ENCODE measurements around the gene PPFIA4. TPM values are rescaled to one million over a fixed set of nuclear protein-coding genes. Genes with fewer than 3 reads are reported as not detected.

PPFIA4 gene
- total and polyA plus RNA-seq, 9 of the 15 experiments (the other 6 are each of a cell fraction or from before 2014, with no cell fraction given) = 0.07 to 12.0 (median 0.70) TPM

- Histone ChIP-seq H3K27me3 (ENCODE audit: control insufficient read depth in 2 of 2, insufficient read depth in 2 of 2, low read length in 2 of 2) (peaks cover 3 to 61% of the 10 kb centered on the region in 2 experiments; a peak in 3 of 5 replicates), H3K9ac (ENCODE audit: insufficient read depth in 1 of 2, low read depth in 2 of 2, low read length in 2 of 2) (0 out of 4 replicates have a peak overlapping the region, but pooled peaks of 1 of the 2 experiments have one; percentile 2), H3K4me3 (no peak overlapping the region), H3K36me3 (ENCODE audit: control insufficient read depth, insufficient read depth, low read length) (no peaks in the 10 kb centered on the region), H3K27ac (ENCODE audit: extremely low read depth, low read depth, low read length) (no peak overlapping the region), H2AFZ (ENCODE audit: low read depth, low read length) (no peak overlapping the region), H3K9me3 (replicated peaks; ENCODE audit: control insufficient read depth, insufficient read depth, low read depth, low read length) (no peaks in the 10 kb centered on the region), H3K9me1 (ENCODE audit: control insufficient read depth, insufficient read depth, low read length) (no peaks in the 10 kb centered on the region), H3K4me1 (replicated peaks in 1 of 2; ENCODE audit: control insufficient read depth in 2 of 2, insufficient read depth in 2 of 2, low read length in 2 of 2) (peaks cover 0 to 5% of the 10 kb centered on the region in 2 experiments; a peak in 1 of 5 replicates), H3K79me2 (ENCODE audit: control insufficient read depth, insufficient read depth, low read length) (no peaks in the 10 kb centered on the region), H3K4me2 (ENCODE audit: insufficient read depth, low read length) (no peak overlapping the region), H4K20me1 (replicated peaks; ENCODE audit: control insufficient read depth, insufficient read depth, low read length) (peaks cover 11% of the 10 kb centered on the region)
- DNase-seq (ENCODE audit: extremely low read depth in 1 of 4, low spot score in 3 of 4) = no peak
- 0% methylated on average over 11 of the region's 11 CpGs for WGBS (ENCODE audit: insufficient coverage, low coverage, missing lambda C conversion rate)
- FAIRE-seq = no peak
- ChIA-PET POLR2A (interaction anchor here (0.5 to 0.7 kb wide), 3 partner anchors 12 to 372 kb away, joined by 3 to 4 read pairs (median 3); no protein-coding TSS in a partner anchor), CTCF (ENCODE audit: low intra/inter-chr PET ratio) (no interaction called here)
- ATAC-seq = no peak
- intact Hi-C loops (cut with micrococcal nuclease) = no loop called here
- BruUV-seq (replicated peaks) = no TSS peak
- in situ Hi-C loops (cut with MboI) = no loop called here
- TF ChIP-seq, protein P1, sequence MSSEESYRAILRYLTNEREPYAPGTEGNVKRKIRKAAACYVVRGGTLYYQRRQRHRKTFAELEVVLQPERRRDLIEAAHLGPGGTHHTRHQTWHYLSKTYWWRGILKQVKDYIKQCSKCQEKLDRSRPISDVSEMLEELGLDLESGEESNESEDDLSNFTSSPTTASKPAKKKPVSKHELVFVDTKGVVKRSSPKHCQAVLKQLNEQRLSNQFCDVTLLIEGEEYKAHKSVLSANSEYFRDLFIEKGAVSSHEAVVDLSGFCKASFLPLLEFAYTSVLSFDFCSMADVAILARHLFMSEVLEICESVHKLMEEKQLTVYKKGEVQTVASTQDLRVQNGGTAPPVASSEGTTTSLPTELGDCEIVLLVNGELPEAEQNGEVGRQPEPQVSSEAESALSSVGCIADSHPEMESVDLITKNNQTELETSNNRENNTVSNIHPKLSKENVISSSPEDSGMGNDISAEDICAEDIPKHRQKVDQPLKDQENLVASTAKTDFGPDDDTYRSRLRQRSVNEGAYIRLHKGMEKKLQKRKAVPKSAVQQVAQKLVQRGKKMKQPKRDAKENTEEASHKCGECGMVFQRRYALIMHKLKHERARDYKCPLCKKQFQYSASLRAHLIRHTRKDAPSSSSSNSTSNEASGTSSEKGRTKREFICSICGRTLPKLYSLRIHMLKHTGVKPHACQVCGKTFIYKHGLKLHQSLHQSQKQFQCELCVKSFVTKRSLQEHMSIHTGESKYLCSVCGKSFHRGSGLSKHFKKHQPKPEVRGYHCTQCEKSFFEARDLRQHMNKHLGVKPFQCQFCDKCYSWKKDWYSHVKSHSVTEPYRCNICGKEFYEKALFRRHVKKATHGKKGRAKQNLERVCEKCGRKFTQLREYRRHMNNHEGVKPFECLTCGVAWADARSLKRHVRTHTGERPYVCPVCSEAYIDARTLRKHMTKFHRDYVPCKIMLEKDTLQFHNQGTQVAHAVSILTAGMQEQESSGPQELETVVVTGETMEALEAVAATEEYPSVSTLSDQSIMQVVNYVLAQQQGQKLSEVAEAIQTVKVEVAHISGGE (CRISPR knock-in tag; IDR thresholded peaks at IDR 0.05) = 0 out of 6 replicates have a peak, but pooled peaks of 1 of the 3 experiments have one; percentile 39
- TF ChIP-seq CBFA2T3 (IDR thresholded peaks at IDR 0.05) (no peak), SMC3 (conservative IDR thresholded peaks at IDR 0.05; ENCODE audit: insufficient read depth, low read depth, low read length) (no peak), XRCC4 (IDR thresholded peaks at IDR 0.05; ENCODE audit: extremely low read depth, insufficient read depth, insufficient read length) (no peak), GABPA (tag; conservative IDR thresholded peaks at IDR 0.05; ENCODE audit: low read depth) (peak; percentile 66), ZKSCAN1 (IDR thresholded peaks at IDR 0.05; ENCODE audit: low read depth, low read length) (no peak), ZNF354B (CRISPR knock-in tag; IDR thresholded peaks at IDR 0.05) (no peak), DIDO1 (tag; IDR thresholded peaks at IDR 0.05; ENCODE audit: low read depth) (no peak)
- TF ChIP-seq, protein P2, sequence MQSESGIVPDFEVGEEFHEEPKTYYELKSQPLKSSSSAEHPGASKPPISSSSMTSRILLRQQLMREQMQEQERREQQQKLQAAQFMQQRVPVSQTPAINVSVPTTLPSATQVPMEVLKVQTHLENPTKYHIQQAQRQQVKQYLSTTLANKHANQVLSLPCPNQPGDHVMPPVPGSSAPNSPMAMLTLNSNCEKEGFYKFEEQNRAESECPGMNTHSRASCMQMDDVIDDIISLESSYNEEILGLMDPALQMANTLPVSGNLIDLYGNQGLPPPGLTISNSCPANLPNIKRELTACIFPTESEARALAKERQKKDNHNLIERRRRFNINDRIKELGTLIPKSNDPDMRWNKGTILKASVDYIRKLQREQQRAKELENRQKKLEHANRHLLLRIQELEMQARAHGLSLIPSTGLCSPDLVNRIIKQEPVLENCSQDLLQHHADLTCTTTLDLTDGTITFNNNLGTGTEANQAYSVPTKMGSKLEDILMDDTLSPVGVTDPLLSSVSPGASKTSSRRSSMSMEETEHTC (IDR thresholded peaks at IDR 0.05) = no peak
These were observed 95.1 kb downstream of the PPFIA4 start for GRCh38 chr1:203121186-203122015.
